Measurements from ENCODE around the gene NEURL3. TPM values are rescaled to one million over a fixed set of nuclear protein-coding genes. Genes with fewer than 3 reads are reported as not detected.

Gene NEURL3
- total RNA-seq (2021; fragmentation: NEBNext Ultra II Directional; extraction: Animal tissue kit (Norgen Biotek cat#: 25700)), result not detected in 2 replicates
- 0.03 TPM in 1 of 2 replicates, not detected in the other for polyA plus RNA-seq (2011; rRNA removed)
- not detected for polyA plus RNA-seq (2011; cell fraction: cytosol; rRNA removed)
- polyA plus RNA-seq (2011; cell fraction: nucleus; rRNA removed), result not detected
- not detected in 4 replicates for polyA plus RNA-seq (2012, experiment 1 of 2)
- not detected for polyA plus RNA-seq (2012, experiment 2 of 2)
- not detected for polyA plus RNA-seq (2013, experiment 1 of 2)
- not detected for polyA plus RNA-seq (2013, experiment 2 of 2)
- not detected in 2 replicates for polyA minus RNA-seq (2011; rRNA and poly(A)+ RNA removed)
- polyA minus RNA-seq (2011; cell fraction: cytosol; rRNA and poly(A)+ RNA removed), result not detected
- polyA minus RNA-seq (2011; cell fraction: nucleus; rRNA and poly(A)+ RNA removed), result not detected
- long read RNA-seq, experiment 1, result 0 reads
- long read RNA-seq, experiment 2, result 0 reads

- H3K56ac ChIP-seq (replicated peaks; ENCODE audit: insufficient read length, low read depth, low read length), result no peak within 1 kb of the TSS
- H3K4ac ChIP-seq (replicated peaks; ENCODE audit: insufficient read length, low read depth, low read length), result no peak within 1 kb of the TSS
- H3K4me3 ChIP-seq (ENCODE audit: extremely low read depth in 1 of 4, insufficient read depth in 2 of 4, low read depth in 3 of 4, low read length in 4 of 4), result no peak within 1 kb of the TSS
- H3K79me2 ChIP-seq (ENCODE audit: control insufficient read depth in 1 of 2, insufficient read depth in 2 of 2, low read length in 2 of 2), result no peaks in the 10 kb centered on the region
- ChIA-PET CTCF (ENCODE audit: partially characterized antibody) (interaction anchor here (0.6 to 10.3 kb wide), 9 partner anchors 9 to 337 kb away, joined by 3 to 171 read pairs (median 4); no protein-coding TSS in a partner anchor), POLR2A (ENCODE audit: partially characterized antibody) (no interaction called here)
- no peak within 1 kb of the TSS for H3K14ac ChIP-seq (ENCODE audit: insufficient read length)
- peak in 1 of 2 experiments; percentile 32 for DNase-seq (ENCODE audit: low read depth in 1 of 2, low spot score in 2 of 2)
- H2AFZ ChIP-seq (ENCODE audit: low read length), result no peak within 1 kb of the TSS
- no peak within 1 kb of the TSS for H4K5ac ChIP-seq (ENCODE audit: insufficient read length, low read depth, low read length)
- no peaks in the 10 kb centered on the region for H3K9me3 ChIP-seq (ENCODE audit: insufficient read depth in 2 of 2, low read depth in 1 of 2, low read length in 1 of 2)
- no peaks in the 10 kb centered on the region for H3K36me3 ChIP-seq (ENCODE audit: control insufficient read depth in 2 of 4, insufficient read depth in 4 of 4, low read length in 3 of 4)
- no peaks in the 10 kb centered on the region for H4K20me1 ChIP-seq (replicated peaks in 1 of 2; ENCODE audit: control insufficient read depth in 1 of 2, insufficient read depth in 2 of 2, low read length in 2 of 2)
- H3K18ac ChIP-seq (ENCODE audit: extremely low read depth, low read length), result no peak within 1 kb of the TSS
- no peak within 1 kb of the TSS for H4K8ac ChIP-seq (ENCODE audit: extremely low read depth, insufficient read depth, low read length)
- no peak within 1 kb of the TSS for H3K23ac ChIP-seq (ENCODE audit: insufficient read length)
- no peak within 1 kb of the TSS for H2BK12ac ChIP-seq (ENCODE audit: low read depth, low read length)
- no peaks in the 10 kb centered on the region; the same call in 1 of the 2 replicates for H3K23me2 ChIP-seq (ENCODE audit: low read depth, low read length)
- H2AK5ac ChIP-seq (ENCODE audit: low read depth, low read length), result no peak within 1 kb of the TSS
- H4K91ac ChIP-seq (replicated peaks; ENCODE audit: insufficient read length, low read length), result no peak within 1 kb of the TSS
- peaks cover 0 to 6% (median 5%) of the 10 kb centered on the region in 4 experiments; a peak in 3 of 7 replicates for H3K4me1 ChIP-seq (replicated peaks in 1 of 4; ENCODE audit: control insufficient read depth in 3 of 4, insufficient read depth in 4 of 4, low read length in 3 of 4)
- H2BK20ac ChIP-seq (ENCODE audit: low read length), result no peak within 1 kb of the TSS
- H2BK120ac ChIP-seq (replicated peaks; ENCODE audit: low read depth, low read length), result no peak within 1 kb of the TSS
- H3K9ac ChIP-seq (replicated peaks in 1 of 4; ENCODE audit: extremely low read depth in 1 of 4, low read depth in 3 of 4, low read length in 3 of 4), result no peak within 1 kb of the TSS
- no peak within 1 kb of the TSS for H3K27ac ChIP-seq (ENCODE audit: low read depth, low read length)
- no peak for FAIRE-seq
- H3K27me3 ChIP-seq (replicated peaks in 1 of 4; ENCODE audit: control insufficient read depth in 3 of 4, extremely low read depth in 1 of 4, insufficient read depth in 3 of 4, low read length in 3 of 4), result peaks cover 4 to 12% (median 10%) of the 10 kb centered on the region in 4 experiments
- 85% methylated on average over 9 of the region's 9 CpGs; no CpG with 5 or more reads in 1 of the 2 experiments for WGBS, 2 experiments (ENCODE audit: extremely low coverage in 1 of 2, insufficient coverage in 1 of 2, insufficient read length in 1 of 2, insufficient replicate concordance in 2 of 2, low coverage in 1 of 2, low lambda C conversion rate in 2 of 2, missing lambda C conversion rate in 1 of 2)
- no peak within 1 kb of the TSS for H2BK15ac ChIP-seq (ENCODE audit: low read length)
- H3K79me1 ChIP-seq (ENCODE audit: low read depth, low read length), result no peaks in the 10 kb centered on the region
- H2BK5ac ChIP-seq (ENCODE audit: low read depth, low read length), result no peak within 1 kb of the TSS
- no peak within 1 kb of the TSS for H3K4me2 ChIP-seq (ENCODE audit: insufficient read depth in 1 of 2, low read depth in 2 of 2, low read length in 2 of 2)
- no peak for TF ChIP-seq SRF (IDR thresholded peaks at IDR 0.05; ENCODE audit: low read depth, low read length)
- no peak for TF ChIP-seq GABPA (IDR thresholded peaks at IDR 0.05; ENCODE audit: borderline replicate concordance, insufficient read depth, low read length)
- TF ChIP-seq POLR2A (IDR thresholded peaks at IDR 0.05; ENCODE audit: control extremely low read depth in 1 of 2, low read depth in 2 of 2, low read length in 2 of 2), result no peak
- TF ChIP-seq SIN3A (conservative IDR thresholded peaks at IDR 0.05 in 1 of 2, IDR thresholded peaks at IDR 0.05 in 1 of 2; ENCODE audit: low read depth in 1 of 2, low read length in 2 of 2), result no peak
- TF ChIP-seq HDAC6 (IDR thresholded peaks at IDR 0.05; ENCODE audit: low read depth, low read length), result no peak
- no peak for TF ChIP-seq EZH2 (IDR thresholded peaks at IDR 0.05; ENCODE audit: low read depth, low read length, severe bottlenecking)
- TF ChIP-seq JUND (IDR thresholded peaks at IDR 0.05; ENCODE audit: low read length), result no peak
- TF ChIP-seq RXRA (IDR thresholded peaks at IDR 0.05; ENCODE audit: insufficient read depth, low read depth, low read length), result no peak
- no peak for TF ChIP-seq TBP (IDR thresholded peaks at IDR 0.05; ENCODE audit: low read depth, low read length)
- no peak for TF ChIP-seq CHD1 (IDR thresholded peaks at IDR 0.05; ENCODE audit: low read depth, low read length)
- no peak for TF ChIP-seq SUZ12 (IDR thresholded peaks at IDR 0.05; ENCODE audit: low read length)
- no peak for TF ChIP-seq CHD2 (IDR thresholded peaks at IDR 0.05; ENCODE audit: low read length)
Observed at GRCh38 chr2:96505231-96505889, at the start of gene NEURL3. TSS of gene NEURL3 (minus strand) at chr2:96505357. CDS start at chr2:96505286, 71 bp downstream.

Data from H1 (cell line).